ENCODE data around the gene NEK6.

GRCh38 chr9:124208571-124208970 lies 49.2 kb upstream of the NEK6 start:
- TF ChIP-seq CTCF (IDR thresholded peaks at IDR 0.05), result no peak
- no peak for TF ChIP-seq POLR2A (IDR thresholded peaks at IDR 0.05)
